ENCODE measurements around the gene MARCKSL1.

Gene MARCKSL1

GRCh38 chr1:32346532-32347157 lies 10.6 kb upstream of the MARCKSL1 start:
- Histone ChIP-seq H2BK120ac (ENCODE audit: insufficient read depth, low read length, poor library complexity) (no peak overlapping the region), H2AFZ (ENCODE audit: insufficient read depth, low read length, poor library complexity) (no peak overlapping the region), H4K91ac (ENCODE audit: low read depth, low read length) (no peak overlapping the region), H2BK5ac (ENCODE audit: low read depth, low read length, poor library complexity) (peak overlapping the region; percentile 4), H3K79me2 (ENCODE audit: control insufficient read depth, insufficient read depth, low read length, poor library complexity) (peaks cover 2% of the 10 kb centered on the region), H3K4me2 (ENCODE audit: low read length) (no peak overlapping the region), H4K12ac (ENCODE audit: low read depth, low read length) (no peak overlapping the region), H3K9me3 (ENCODE audit: insufficient read depth, low read depth, low read length) (peaks cover 2% of the 10 kb centered on the region), H3K4me3 (ENCODE audit: low read depth, low read length) (no peak overlapping the region), H3K9ac (ENCODE audit: low read length) (no peak overlapping the region), H3K79me1 (ENCODE audit: low read length) (peaks cover 4% of the 10 kb centered on the region), H3K18ac (ENCODE audit: low read length) (no peak overlapping the region), H2AK5ac (ENCODE audit: low read length) (no peak overlapping the region), H3K4ac (ENCODE audit: low read depth, low read length) (no peak overlapping the region), H3K23ac (ENCODE audit: low read length) (no peak overlapping the region), H3K4me1 (ENCODE audit: control insufficient read depth in 1 of 2, insufficient read depth in 2 of 2, low read length in 2 of 2) (peaks cover 13 to 19% of the 10 kb centered on the region in 2 experiments), H3K27ac (ENCODE audit: low read depth, low read length) (no peak overlapping the region), H3K14ac (ENCODE audit: low read length) (no peak overlapping the region), H3K27me3 (ENCODE audit: insufficient read depth, low read length) (no peaks in the 10 kb centered on the region), H2BK12ac (ENCODE audit: low read length) (peak overlapping the region; percentile 6), H3K36me3 (ENCODE audit: control insufficient read depth in 1 of 2, insufficient read depth in 2 of 2, low read length in 2 of 2) (no peaks in the 10 kb centered on the region), H4K8ac (ENCODE audit: low read depth, low read length) (no peak overlapping the region)
- WGBS (ENCODE audit: extremely low coverage, insufficient coverage, insufficient read length) = no CpG with 5 or more reads among the region's 9 CpGs
- no peak for DNase-seq

DNA sequence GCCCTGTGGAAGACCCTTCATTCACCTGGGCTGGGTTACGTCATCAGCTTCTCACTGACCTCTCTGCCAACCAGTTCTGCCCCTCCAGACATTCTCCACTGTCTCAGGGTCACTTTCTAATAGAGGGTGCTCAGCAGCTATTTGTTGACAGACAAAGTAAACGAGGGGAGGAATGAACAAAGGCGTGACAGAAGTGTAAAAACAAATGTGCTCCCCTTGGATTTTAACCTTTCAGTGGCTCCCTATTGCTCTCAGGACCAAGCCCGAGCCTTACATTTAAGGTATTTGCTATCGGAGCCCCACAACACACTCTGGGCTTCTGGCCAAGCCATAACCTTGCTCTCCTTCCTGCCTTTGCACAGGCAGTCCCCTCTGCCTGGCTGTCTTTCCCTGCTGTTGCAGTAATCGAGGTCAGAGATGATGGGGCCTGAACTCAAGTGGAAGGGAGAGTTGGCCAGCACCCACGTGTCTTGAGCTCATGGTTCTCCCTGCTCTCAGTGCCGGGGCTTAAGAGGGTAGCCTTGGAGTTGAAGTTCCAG lies 9.3 kb upstream of the MARCKSL1 start:
- DNase-seq = no peak
- no peak overlapping the region for H3K23ac ChIP-seq (ENCODE audit: low read length)
- H3K4me1 ChIP-seq (ENCODE audit: control insufficient read depth in 1 of 2, insufficient read depth in 2 of 2, low read length in 2 of 2) = peaks cover 17 to 23% of the 10 kb centered on the region in 2 experiments
- WGBS (ENCODE audit: extremely low coverage, insufficient coverage, insufficient read length) = no CpG with 5 or more reads among the region's 8 CpGs
- H3K4me3 ChIP-seq (ENCODE audit: low read depth, low read length) = no peak overlapping the region
- no peak overlapping the region for H4K12ac ChIP-seq (ENCODE audit: low read depth, low read length)
- H2AFZ ChIP-seq (ENCODE audit: insufficient read depth, low read length, poor library complexity) = no peak overlapping the region
- H3K79me2 ChIP-seq (ENCODE audit: control insufficient read depth, insufficient read depth, low read length, poor library complexity) = no peaks in the 10 kb centered on the region
- no peak overlapping the region for H2AK5ac ChIP-seq (ENCODE audit: low read length)
- H3K36me3 ChIP-seq (ENCODE audit: control insufficient read depth in 1 of 2, insufficient read depth in 2 of 2, low read length in 2 of 2) = no peaks in the 10 kb centered on the region
- no peak overlapping the region for H3K27ac ChIP-seq (ENCODE audit: low read depth, low read length)
- no peaks in the 10 kb centered on the region for H3K9me3 ChIP-seq (ENCODE audit: insufficient read depth, low read depth, low read length)
- H3K4me2 ChIP-seq (ENCODE audit: low read length) = no peak overlapping the region
- no peaks in the 10 kb centered on the region for H3K79me1 ChIP-seq (ENCODE audit: low read length)
- no peak overlapping the region for H3K14ac ChIP-seq (ENCODE audit: low read length)
- no peak overlapping the region for H2BK5ac ChIP-seq (ENCODE audit: low read depth, low read length, poor library complexity)
- H3K18ac ChIP-seq (ENCODE audit: low read length) = no peak overlapping the region
- H4K8ac ChIP-seq (ENCODE audit: low read depth, low read length) = no peak overlapping the region
- no peaks in the 10 kb centered on the region for H3K27me3 ChIP-seq (ENCODE audit: insufficient read depth, low read length)
- H2BK12ac ChIP-seq (ENCODE audit: low read length) = no peak overlapping the region
- H3K9ac ChIP-seq (ENCODE audit: low read length) = no peak overlapping the region
- H3K4ac ChIP-seq (ENCODE audit: low read depth, low read length) = no peak overlapping the region
- H4K91ac ChIP-seq (ENCODE audit: low read depth, low read length) = no peak overlapping the region
- H2BK120ac ChIP-seq (ENCODE audit: insufficient read depth, low read length, poor library complexity) = no peak overlapping the region

DNA sequence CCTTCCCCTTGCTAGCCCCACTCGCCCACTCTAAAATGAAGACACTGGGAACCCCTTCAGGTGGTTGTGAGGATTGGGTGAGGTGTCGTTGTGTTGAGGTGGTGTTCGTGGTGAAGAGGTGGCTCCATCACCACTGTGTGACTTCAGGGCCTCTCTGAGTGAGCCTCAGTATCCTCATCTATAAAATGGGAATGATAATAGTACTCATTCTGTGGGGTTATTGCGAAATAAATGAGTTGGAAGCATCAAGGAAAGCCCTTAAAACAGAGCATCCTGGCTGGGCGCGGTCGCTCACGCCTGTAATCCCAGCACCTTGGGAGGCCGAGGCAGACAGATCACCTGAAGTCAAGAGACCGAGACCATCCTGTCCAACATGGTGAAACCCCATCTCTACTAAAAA lies 6.7 kb upstream of the MARCKSL1 start:
- no peak overlapping the region for H2BK12ac ChIP-seq (ENCODE audit: low read length)
- H3K79me2 ChIP-seq (ENCODE audit: control insufficient read depth, insufficient read depth, low read length, poor library complexity) = no peaks in the 10 kb centered on the region
- H3K4ac ChIP-seq (ENCODE audit: low read depth, low read length) = no peak overlapping the region
- no peak for DNase-seq
- no peak overlapping the region for H2AFZ ChIP-seq (ENCODE audit: insufficient read depth, low read length, poor library complexity)
- WGBS (ENCODE audit: extremely low coverage, insufficient coverage, insufficient read length) = no CpG with 5 or more reads among the region's 10 CpGs
- no peak overlapping the region for H3K9ac ChIP-seq (ENCODE audit: low read length)
- H2BK5ac ChIP-seq (ENCODE audit: low read depth, low read length, poor library complexity) = no peak overlapping the region
- peaks cover 12% of the 10 kb centered on the region for H3K79me1 ChIP-seq (ENCODE audit: low read length)
- no peak overlapping the region for H3K18ac ChIP-seq (ENCODE audit: low read length)
- H3K4me3 ChIP-seq (ENCODE audit: low read depth, low read length) = no peak overlapping the region
- no peaks in the 10 kb centered on the region for H3K27me3 ChIP-seq (ENCODE audit: insufficient read depth, low read length)
- no peak overlapping the region for H3K14ac ChIP-seq (ENCODE audit: low read length)
- no peaks in the 10 kb centered on the region for H3K9me3 ChIP-seq (ENCODE audit: insufficient read depth, low read depth, low read length)
- no peaks in the 10 kb centered on the region for H3K36me3 ChIP-seq (ENCODE audit: control insufficient read depth in 1 of 2, insufficient read depth in 2 of 2, low read length in 2 of 2)
- no peak overlapping the region for H2BK120ac ChIP-seq (ENCODE audit: insufficient read depth, low read length, poor library complexity)
- H3K4me1 ChIP-seq (ENCODE audit: control insufficient read depth in 1 of 2, insufficient read depth in 2 of 2, low read length in 2 of 2) = peaks cover 35 to 43% of the 10 kb centered on the region in 2 experiments
- H3K4me2 ChIP-seq (ENCODE audit: low read length) = no peak overlapping the region
- H3K27ac ChIP-seq (ENCODE audit: low read depth, low read length) = no peak overlapping the region
- H2AK5ac ChIP-seq (ENCODE audit: low read length) = no peak overlapping the region
- H3K23ac ChIP-seq (ENCODE audit: low read length) = no peak overlapping the region
- no peak overlapping the region for H4K12ac ChIP-seq (ENCODE audit: low read depth, low read length)
- no peak overlapping the region for H4K91ac ChIP-seq (ENCODE audit: low read depth, low read length)
- no peak overlapping the region for H4K8ac ChIP-seq (ENCODE audit: low read depth, low read length)

GRCh38 chr1:32341971-32342370 lies 5.9 kb upstream of the MARCKSL1 start:
- H3K4ac ChIP-seq (ENCODE audit: low read depth, low read length) = no peak overlapping the region
- H3K23ac ChIP-seq (ENCODE audit: low read length) = no peak overlapping the region
- H3K14ac ChIP-seq (ENCODE audit: low read length) = no peak overlapping the region
- WGBS (ENCODE audit: extremely low coverage, insufficient coverage, insufficient read length) = no CpG with 5 or more reads among the region's 5 CpGs
- H4K8ac ChIP-seq (ENCODE audit: low read depth, low read length) = no peak overlapping the region
- H2BK120ac ChIP-seq (ENCODE audit: insufficient read depth, low read length, poor library complexity) = no peak overlapping the region
- peaks cover 39 to 50% of the 10 kb centered on the region in 2 experiments for H3K4me1 ChIP-seq (ENCODE audit: control insufficient read depth in 1 of 2, insufficient read depth in 2 of 2, low read length in 2 of 2)
- no peak overlapping the region for H2BK12ac ChIP-seq (ENCODE audit: low read length)
- no peak overlapping the region for H4K91ac ChIP-seq (ENCODE audit: low read depth, low read length)
- DNase-seq = no peak
- H3K4me2 ChIP-seq (ENCODE audit: low read length) = no peak overlapping the region
- no peaks in the 10 kb centered on the region for H3K36me3 ChIP-seq (ENCODE audit: control insufficient read depth in 1 of 2, insufficient read depth in 2 of 2, low read length in 2 of 2)
- no peak overlapping the region for H3K18ac ChIP-seq (ENCODE audit: low read length)
- no peak overlapping the region for H4K12ac ChIP-seq (ENCODE audit: low read depth, low read length)
- H2AK5ac ChIP-seq (ENCODE audit: low read length) = no peak overlapping the region
- H3K79me1 ChIP-seq (ENCODE audit: low read length) = peaks cover 12% of the 10 kb centered on the region
- H2BK5ac ChIP-seq (ENCODE audit: low read depth, low read length, poor library complexity) = no peak overlapping the region
- H3K27ac ChIP-seq (ENCODE audit: low read depth, low read length) = no peak overlapping the region
- H3K79me2 ChIP-seq (ENCODE audit: control insufficient read depth, insufficient read depth, low read length, poor library complexity) = no peaks in the 10 kb centered on the region
- no peaks in the 10 kb centered on the region for H3K27me3 ChIP-seq (ENCODE audit: insufficient read depth, low read length)
- no peaks in the 10 kb centered on the region for H3K9me3 ChIP-seq (ENCODE audit: insufficient read depth, low read depth, low read length)
- no peak overlapping the region for H3K9ac ChIP-seq (ENCODE audit: low read length)
- no peak overlapping the region for H3K4me3 ChIP-seq (ENCODE audit: low read depth, low read length)
- H2AFZ ChIP-seq (ENCODE audit: insufficient read depth, low read length, poor library complexity) = no peak overlapping the region
